A673 (cell line): ENCODE results near the gene OLA1. TPM values are rescaled to one million over a fixed set of nuclear protein-coding genes. Genes with fewer than 3 reads are reported as not detected.

Source experiments
- BruUV-seq: library from RNA; stranded (reverse); fragments of 400-500 nt; replicated peaks from 2 replicates; lab custom pipeline; 2021; lab: Mats Ljungman, UMichigan
- CTCF ChIA-PET: fragments of 300-600 bp; sonication (Branson Sonifier 250); formaldehyde crosslinking; loops from one replicate; lab custom pipeline; 2022; ENCODE audit warnings: antibody characterized with exemption; lab: Charles Lee
- POLR2A ChIA-PET: fragments of 300-600 bp; sonication (Branson Sonifier 250); formaldehyde crosslinking; loops from one replicate; lab custom pipeline; 2022; ENCODE audit warnings: antibody characterized with exemption; ENCODE audit not compliant: low non-redundant PET; lab: Charles Lee
- DNase-seq: peaks from one replicate; pipeline ENCODE4 v3.0.0-alpha.2; 2015; ENCODE audit warnings: low spot score
- H3K27ac ChIP-seq: fragments of 200-600 bp; sonication (generic); 2 replicates; pipeline ENCODE4 v1.5.1; 2016; ENCODE audit warnings: mixed run types, low read depth, mild to moderate bottlenecking, mixed read lengths, antibody characterized with exemption, low read length; ENCODE audit not compliant: poor library complexity, severe bottlenecking
- H3K27me3 ChIP-seq: fragments of 200-600 bp; sonication (generic); replicated peaks from 2 replicates; pipeline ENCODE4 v1.6.1; 2017; ENCODE audit warnings: mixed run types, low read depth, mild to moderate bottlenecking, mixed read lengths, antibody characterized with exemption, low read length; ENCODE audit not compliant: insufficient read depth, poor library complexity
- H3K36me3 ChIP-seq: fragments of 200-600 bp; sonication (generic); 2 replicates; pipeline ENCODE4 v1.6.1; 2016; ENCODE audit warnings: mixed run types, mild to moderate bottlenecking, mixed read lengths, antibody characterized with exemption, low read length; ENCODE audit not compliant: insufficient read depth, poor library complexity, severe bottlenecking
- H3K4me1 ChIP-seq: fragments of 200-600 bp; sonication (generic); 2 replicates; pipeline ENCODE4 v1.6.1; 2017; ENCODE audit warnings: mixed run types, mild to moderate bottlenecking, mixed read lengths, antibody characterized with exemption, low read length; ENCODE audit not compliant: insufficient read depth, poor library complexity, severe bottlenecking
- H3K4me3 ChIP-seq: fragments of 200-600 bp; sonication (generic); 2 replicates; pipeline ENCODE4 v1.5.1; 2016; ENCODE audit warnings: low read depth, mixed run types, mild to moderate bottlenecking, mixed read lengths, low read length; ENCODE audit not compliant: poor library complexity, severe bottlenecking
- H3K9me3 ChIP-seq: fragments of 200-600 bp; sonication (generic); 2 replicates; pipeline ENCODE4 v1.6.1; 2016; ENCODE audit warnings: mixed run types, low read depth, mild to moderate bottlenecking, mixed read lengths, antibody characterized with exemption, low read length; ENCODE audit not compliant: poor library complexity, severe bottlenecking
- EZH2 ChIP-seq: fragments of 200-600 bp; sonication (generic); IDR thresholded peaks from 2 replicates; pipeline ENCODE4 v1.6.1; 2017; ENCODE audit warnings: borderline replicate concordance, low read depth, mild to moderate bottlenecking, mixed read lengths, antibody characterized with exemption, low read length; ENCODE audit not compliant: poor library complexity, severe bottlenecking
- intact Hi-C: fragments of 100-400 bp; cut with micrococcal nuclease; formaldehyde crosslinking; loops from one replicate; pipeline ENCODE4 v1.10.0; 2022; ENCODE audit not compliant: unreplicated experiment
- total RNA-seq: library from RNA; stranded (reverse); gene quantifications from 2 replicates; pipeline ENCODE4 v1.2.3, GENCODE V29; 2021
- TF ChIP-seq, protein P1 (sequence below): fragments of 300-800, 200-600 bp; sonication (generic); conservative IDR thresholded peaks from 2 replicates; pipeline ENCODE4 v1.5.1; 2017; ENCODE audit warnings: low read depth, mild to moderate bottlenecking, antibody characterized with exemption, low read length, moderate library complexity, mixed read lengths

OLA1 gene
- total RNA-seq, 1 experiment from 2014 or later = 174 TPM

DNA sequence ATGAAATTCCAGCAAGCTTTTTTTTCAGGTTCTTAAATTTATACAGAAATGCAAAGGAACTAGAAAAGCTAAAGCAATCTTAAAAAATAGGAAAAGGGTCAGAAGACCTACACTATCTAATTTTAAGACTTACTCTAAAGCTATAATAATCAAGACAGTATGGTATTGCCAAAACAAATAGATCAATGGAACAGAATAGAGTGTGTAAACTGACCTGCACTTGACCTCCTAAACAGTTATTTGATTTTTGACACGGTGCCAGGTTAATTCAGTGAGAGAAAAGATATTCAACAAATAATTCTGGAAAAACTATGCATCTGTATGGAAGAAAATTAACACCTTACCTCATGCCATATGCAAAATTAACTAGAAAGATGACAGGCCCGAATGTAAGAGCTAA lies 73.6 kb downstream of the OLA1 start:
- H3K4me3 ChIP-seq = no peak overlapping the region
- no peak for DNase-seq
- H3K27ac ChIP-seq = no peak overlapping the region
- POLR2A ChIA-PET = no interaction called here
- no TSS peak for BruUV-seq
- intact Hi-C loops = no loop called here
- CTCF ChIA-PET = no interaction called here
- no peaks in the 10 kb centered on the region for H3K27me3 ChIP-seq
- TF ChIP-seq EZH2 = no peak
- TF ChIP-seq, protein P1, sequence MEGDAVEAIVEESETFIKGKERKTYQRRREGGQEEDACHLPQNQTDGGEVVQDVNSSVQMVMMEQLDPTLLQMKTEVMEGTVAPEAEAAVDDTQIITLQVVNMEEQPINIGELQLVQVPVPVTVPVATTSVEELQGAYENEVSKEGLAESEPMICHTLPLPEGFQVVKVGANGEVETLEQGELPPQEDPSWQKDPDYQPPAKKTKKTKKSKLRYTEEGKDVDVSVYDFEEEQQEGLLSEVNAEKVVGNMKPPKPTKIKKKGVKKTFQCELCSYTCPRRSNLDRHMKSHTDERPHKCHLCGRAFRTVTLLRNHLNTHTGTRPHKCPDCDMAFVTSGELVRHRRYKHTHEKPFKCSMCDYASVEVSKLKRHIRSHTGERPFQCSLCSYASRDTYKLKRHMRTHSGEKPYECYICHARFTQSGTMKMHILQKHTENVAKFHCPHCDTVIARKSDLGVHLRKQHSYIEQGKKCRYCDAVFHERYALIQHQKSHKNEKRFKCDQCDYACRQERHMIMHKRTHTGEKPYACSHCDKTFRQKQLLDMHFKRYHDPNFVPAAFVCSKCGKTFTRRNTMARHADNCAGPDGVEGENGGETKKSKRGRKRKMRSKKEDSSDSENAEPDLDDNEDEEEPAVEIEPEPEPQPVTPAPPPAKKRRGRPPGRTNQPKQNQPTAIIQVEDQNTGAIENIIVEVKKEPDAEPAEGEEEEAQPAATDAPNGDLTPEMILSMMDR = no peak
- no peaks in the 10 kb centered on the region for H3K4me1 ChIP-seq
- peaks cover 9% of the 10 kb centered on the region for H3K36me3 ChIP-seq
- H3K9me3 ChIP-seq = peaks cover 36% of the 10 kb centered on the region

DNA sequence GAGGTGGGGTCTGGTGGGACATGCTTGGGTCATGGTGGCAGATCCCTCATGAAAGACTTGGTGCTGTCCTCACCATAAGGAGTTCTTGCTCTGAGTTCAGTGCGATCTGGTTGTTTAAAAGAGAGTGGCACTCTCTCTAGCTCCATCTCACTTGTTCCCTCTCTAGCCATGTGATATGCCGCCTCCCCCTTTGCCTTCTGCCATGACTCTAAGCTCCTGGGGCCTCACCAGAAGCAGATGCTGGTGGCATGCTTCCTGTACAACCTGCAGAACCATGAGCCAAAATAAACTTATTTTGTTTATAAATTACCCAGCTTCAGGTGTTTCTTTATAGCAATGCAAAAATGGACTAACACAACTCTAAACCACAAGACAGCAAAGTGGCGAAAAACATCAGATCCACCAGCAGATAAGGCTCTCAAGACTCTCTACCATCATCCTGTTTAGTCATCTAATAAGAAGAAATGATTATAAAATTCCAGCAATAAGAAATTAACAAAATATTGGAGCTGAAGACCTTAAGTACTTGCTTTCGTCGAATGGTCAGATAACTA lies 75.5 kb downstream of the OLA1 start:
- H3K4me1 ChIP-seq = no peaks in the 10 kb centered on the region
- no peak for DNase-seq
- CTCF ChIA-PET = no interaction called here

DNA sequence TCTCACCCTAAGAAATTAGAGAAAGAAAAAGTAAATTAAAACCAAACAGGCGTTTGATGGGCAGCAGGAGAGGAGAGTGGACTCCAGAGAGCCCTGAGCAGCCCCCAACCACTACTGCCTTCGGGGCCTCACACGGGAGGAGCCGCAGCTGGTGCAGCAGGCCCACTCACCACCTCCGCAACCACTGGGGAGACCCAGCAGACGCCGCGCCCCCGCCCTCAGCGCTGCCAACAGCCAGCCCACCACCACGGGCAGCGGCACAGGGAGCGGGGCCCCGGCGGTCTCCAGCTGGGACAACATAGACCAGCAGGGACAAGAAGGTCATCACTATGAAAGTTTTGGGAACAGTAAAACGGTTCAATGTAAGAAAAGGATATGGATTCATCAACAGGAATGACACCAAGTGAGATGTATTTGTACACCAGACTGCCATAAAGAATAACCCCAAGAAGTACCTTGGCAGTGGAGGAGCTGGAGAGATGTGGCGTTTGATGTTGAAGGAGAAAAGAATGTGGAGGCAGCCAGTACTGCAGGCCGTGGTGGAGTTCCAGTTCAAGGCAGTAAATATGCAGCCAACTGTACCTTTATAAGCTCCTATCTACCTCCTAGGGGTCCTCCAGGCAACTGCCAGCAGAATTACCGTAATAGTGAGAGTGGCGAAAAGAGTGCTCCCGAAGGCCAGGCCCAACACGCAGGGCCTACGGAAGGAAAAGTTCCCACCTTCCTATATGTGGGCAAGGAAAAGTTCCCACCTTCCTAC lies 76.5 kb downstream of the OLA1 start:
- Histone ChIP-seq H3K27ac (no peak overlapping the region), H3K27me3 (no peaks in the 10 kb centered on the region), H3K4me1 (no peaks in the 10 kb centered on the region), H3K4me3 (no peak overlapping the region), H3K9me3 (peaks cover 48% of the 10 kb centered on the region), H3K36me3 (peaks cover 9% of the 10 kb centered on the region)
- TF ChIP-seq, protein P1 = no peak
- TF ChIP-seq EZH2 = no peak
- no peak for DNase-seq
- ChIA-PET POLR2A (no interaction called here), CTCF (no interaction called here)
- intact Hi-C loops = no loop called here
- no TSS peak for BruUV-seq

More for the DNA sequence above, 75.5 kb downstream of the OLA1 start:
- POLR2A ChIA-PET = no interaction called here
- intact Hi-C loops = no loop called here
- Histone ChIP-seq H3K36me3 (peaks cover 9% of the 10 kb centered on the region), H3K4me3 (no peak overlapping the region), H3K27ac (no peak overlapping the region), H3K27me3 (no peaks in the 10 kb centered on the region), H3K9me3 (peaks cover 48% of the 10 kb centered on the region)
- no peak for TF ChIP-seq EZH2
- TF ChIP-seq, protein P1 = no peak
- BruUV-seq = no TSS peak
